H1 (cell line): ENCODE results near the gene TIE1. TPM values are rescaled to one million over a fixed set of nuclear protein-coding genes. Genes with fewer than 3 reads are reported as not detected.

Source experiments
- CTCF ChIA-PET: fragments of 300-600 bp; sonication (Branson Sonifier 250); formaldehyde crosslinking; loops from one replicate; lab custom pipeline; 2021; ENCODE audit not compliant: partially characterized antibody; lab: Charles Lee
- POLR2A ChIA-PET: fragments of 300-600 bp; sonication (Branson Sonifier 250); formaldehyde crosslinking; loops from one replicate; lab custom pipeline; 2021; ENCODE audit warnings: inconsistent platforms; ENCODE audit not compliant: partially characterized antibody; lab: Charles Lee
- DNase-seq, 2 experiments: peaks; one replicate each; pipeline versions ENCODE4 v3.0.0 to v3.0.0-alpha.2; 2010 to 2022; ENCODE audit warnings: low spot score in 2 of 2, low read depth in 1 of 2, mixed read lengths in 1 of 2
- FAIRE-seq: peaks from 2 replicates; lab custom pipeline; 2011; peaks lifted over from hg19 to GRCh38; lab: Jason Lieb, UNC
- H2AFZ ChIP-seq: 2 replicates; pipeline ENCODE4 v1.8.1; 2012; ENCODE audit warnings: low read length, inconsistent platforms
- H2AK5ac ChIP-seq: 2 replicates; pipeline ENCODE4 v1.6.1; 2013; ENCODE audit warnings: low read depth, low read length
- H2BK120ac ChIP-seq: replicated peaks from 2 replicates; pipeline ENCODE3; 2013; ENCODE audit warnings: low read depth, low read length, inconsistent platforms
- H2BK12ac ChIP-seq: 2 replicates; pipeline ENCODE4 v1.6.1; 2013; ENCODE audit warnings: low read depth, low read length
- H2BK15ac ChIP-seq: 2 replicates; pipeline ENCODE4 v1.6.1; 2013; ENCODE audit warnings: low read length
- H2BK20ac ChIP-seq: 2 replicates; pipeline ENCODE4 v1.6.1; 2013; ENCODE audit warnings: low read length
- H2BK5ac ChIP-seq: 2 replicates; pipeline ENCODE4 v1.6.1; 2013; ENCODE audit warnings: low read depth, low read length
- H3K14ac ChIP-seq: 2 replicates; pipeline ENCODE4 v1.6.1; 2013; ENCODE audit warnings: inconsistent platforms; ENCODE audit not compliant: insufficient read length
- H3K18ac ChIP-seq: 2 replicates; pipeline ENCODE4 v1.6.1; 2013; ENCODE audit warnings: low read length; ENCODE audit errors: extremely low read depth
- H3K23ac ChIP-seq: 2 replicates; pipeline ENCODE4 v1.6.1; 2013; ENCODE audit warnings: inconsistent platforms; ENCODE audit not compliant: insufficient read length
- H3K23me2 ChIP-seq: 2 replicates; pipeline ENCODE4 v1.6.1; 2013; ENCODE audit warnings: low read depth, low read length
- H3K27ac ChIP-seq: 2 replicates; pipeline ENCODE4 v1.6.1; 2011; ENCODE audit warnings: low read depth, low read length, inconsistent platforms
- H3K27me3 ChIP-seq, 4 experiments: replicated peaks in 1 of 4; 1 replicate in 1 of 4; 2 replicates in 3 of 4; pipeline versions ENCODE4 v1.6.1 to v1.8.1; 2011 to 2013; ENCODE audit warnings: low read length in 3 of 4, mild to moderate bottlenecking in 3 of 4, inconsistent platforms in 2 of 4, mixed read lengths in 2 of 4, moderate library complexity in 1 of 4; ENCODE audit not compliant: control insufficient read depth in 3 of 4, insufficient read depth in 3 of 4; ENCODE audit errors: extremely low read depth in 1 of 4
- H3K36me3 ChIP-seq, 4 experiments: 2 replicates each; pipeline versions ENCODE4 v1.6.1 to v1.8.1; 2011 to 2013; ENCODE audit warnings: mild to moderate bottlenecking in 4 of 4, low read length in 3 of 4, moderate library complexity in 2 of 4, control low read depth in 1 of 4, inconsistent platforms in 1 of 4; ENCODE audit not compliant: insufficient read depth in 4 of 4, control insufficient read depth in 2 of 4
- H3K4ac ChIP-seq: replicated peaks from 2 replicates; pipeline ENCODE3; 2013; ENCODE audit warnings: low read length, low read depth, mixed read lengths, inconsistent platforms; ENCODE audit not compliant: insufficient read length
- H3K4me1 ChIP-seq, 4 experiments: replicated peaks in 1 of 4; 1 replicate in 1 of 4; 2 replicates in 3 of 4; pipeline versions ENCODE4 v1.6.1 to v1.8.1; 2011 to 2013; ENCODE audit warnings: low read length in 3 of 4, inconsistent platforms in 2 of 4, mixed read lengths in 1 of 4; ENCODE audit not compliant: insufficient read depth in 4 of 4, control insufficient read depth in 3 of 4
- H3K4me2 ChIP-seq, 2 experiments: 2 replicates each; pipeline versions ENCODE4 v1.6.1 to v1.8.1; 2011 to 2013; ENCODE audit warnings: low read depth in 2 of 2, low read length in 2 of 2, control low read depth in 1 of 2, inconsistent platforms in 1 of 2, mild to moderate bottlenecking in 1 of 2; ENCODE audit not compliant: insufficient read depth in 1 of 2
- H3K4me3 ChIP-seq, 4 experiments: fragments of 200-600, 300-600 bp in 1 of 4; sonication (generic), shearing (Covaris generic), sonication (Bioruptor Twin) in 1 of 4; 2 replicates each; pipeline versions ENCODE4 v1.5.1 to v1.8.1; 2011 to 2016; ENCODE audit warnings: low read length in 4 of 4, low read depth in 3 of 4, control low read depth in 2 of 4, inconsistent platforms in 2 of 4, mild to moderate bottlenecking in 2 of 4, mixed read lengths in 1 of 4, moderate library complexity in 1 of 4; ENCODE audit not compliant: insufficient read depth in 2 of 4; ENCODE audit errors: extremely low read depth in 1 of 4
- H3K56ac ChIP-seq: replicated peaks from 2 replicates; pipeline ENCODE3; 2013; ENCODE audit warnings: low read depth, mild to moderate bottlenecking, mixed read lengths, low read length, inconsistent platforms; ENCODE audit not compliant: insufficient read length
- H3K79me1 ChIP-seq: 2 replicates; pipeline ENCODE4 v1.6.1; 2013; ENCODE audit warnings: low read depth, low read length, control low read depth
- H3K79me2 ChIP-seq, 2 experiments: 2 replicates each; pipeline versions ENCODE4 v1.6.1 to v1.8.1; 2012 to 2013; ENCODE audit warnings: low read length in 2 of 2, mild to moderate bottlenecking in 2 of 2, inconsistent platforms in 1 of 2; ENCODE audit not compliant: insufficient read depth in 2 of 2, control insufficient read depth in 1 of 2
- H3K9ac ChIP-seq, 4 experiments: replicated peaks in 1 of 4; 1 replicate in 1 of 4; 2 replicates in 3 of 4; pipeline versions ENCODE4 v1.6.1 to v1.8.1; 2011 to 2013; ENCODE audit warnings: low read depth in 3 of 4, low read length in 3 of 4, control low read depth in 2 of 4, mild to moderate bottlenecking in 2 of 4, moderate library complexity in 2 of 4, inconsistent platforms in 1 of 4; ENCODE audit errors: extremely low read depth in 1 of 4
- H3K9me3 ChIP-seq, 2 experiments: 2 replicates each; pipeline versions ENCODE4 v1.6.1 to v1.8.1; 2012 to 2013; ENCODE audit warnings: mild to moderate bottlenecking in 2 of 2, moderate library complexity in 2 of 2, control low read depth in 1 of 2, inconsistent platforms in 1 of 2, low read depth in 1 of 2, low read length in 1 of 2, mixed read lengths in 1 of 2; ENCODE audit not compliant: insufficient read depth in 2 of 2
- H4K20me1 ChIP-seq, 2 experiments: replicated peaks in 1 of 2; 2 replicates each; pipeline versions ENCODE3 to v1.8.1; 2011 to 2013; ENCODE audit warnings: inconsistent platforms in 2 of 2, low read length in 2 of 2, mild to moderate bottlenecking in 1 of 2; ENCODE audit not compliant: insufficient read depth in 2 of 2, control insufficient read depth in 1 of 2
- H4K5ac ChIP-seq: 2 replicates; pipeline ENCODE4 v1.6.1; 2013; ENCODE audit warnings: low read length, low read depth, mixed read lengths, inconsistent platforms; ENCODE audit not compliant: insufficient read length
- H4K8ac ChIP-seq: 2 replicates; pipeline ENCODE4 v1.8.0; 2013; ENCODE audit warnings: mild to moderate bottlenecking, moderate library complexity, low read length, inconsistent platforms; ENCODE audit not compliant: insufficient read depth; ENCODE audit errors: extremely low read depth
- H4K91ac ChIP-seq: replicated peaks from 2 replicates; pipeline ENCODE3; 2013; ENCODE audit warnings: low read length, mixed read lengths, inconsistent platforms; ENCODE audit not compliant: insufficient read length
- KDM4A ChIP-seq: IDR thresholded peaks from one replicate; pipeline ENCODE4 v1.7.1; 2012; ENCODE audit warnings: low read depth, mild to moderate bottlenecking, moderate library complexity, low read length, inconsistent platforms; ENCODE audit not compliant: severe bottlenecking
- WGBS, 2 experiments: shearing (Covaris generic) in 1 of 2; methylation state at CpG; one replicate each; pipeline versions ENCODE4 v1.1.6 to v1.1.7; 2013 to 2015; ENCODE audit warnings: low lambda C conversion rate in 2 of 2, mixed read lengths in 2 of 2, inconsistent platforms in 1 of 2, low coverage in 1 of 2, missing lambda C conversion rate in 1 of 2; ENCODE audit not compliant: insufficient replicate concordance in 2 of 2, insufficient coverage in 1 of 2, insufficient read length in 1 of 2; ENCODE audit errors: extremely low coverage in 1 of 2, missing lambda C conversion rate in 1 of 2; 5-methylcytosine and 5-hydroxymethylcytosine counted together
- polyA plus RNA-seq, 7 experiments: library from polyadenylated mRNA; depleted of rRNA in 3 of 7; stranded (reverse) in 5 of 7; unstranded in 2 of 7; fragments of >200 nt in 5 of 7; fragments of 200-250 nt in 2 of 7; gene quantifications; 1 replicate in 5 of 7; 2 replicates in 1 of 7; 4 replicates in 1 of 7; pipeline versions ENCODE4 v1.2.1 to v1.2.3, GENCODE V29; 2011 to 2013; ENCODE audit warnings: missing spikeins in 2 of 7, mixed read lengths in 2 of 7
- total RNA-seq: library from RNA; stranded (reverse); fragmentation: NEBNext Ultra II Directional; extraction: Animal tissue kit (Norgen Biotek cat#: 25700); gene quantifications from 2 replicates; pipeline ENCODE4 v1.2.1, GENCODE V29; 2021

The TIE1 gene
- total and polyA plus RNA-seq, 2 of the 8 experiments (the other 6 are each of a cell fraction or from before 2014, with no cell fraction given) = 0.74 to 2.2 TPM

DNA sequence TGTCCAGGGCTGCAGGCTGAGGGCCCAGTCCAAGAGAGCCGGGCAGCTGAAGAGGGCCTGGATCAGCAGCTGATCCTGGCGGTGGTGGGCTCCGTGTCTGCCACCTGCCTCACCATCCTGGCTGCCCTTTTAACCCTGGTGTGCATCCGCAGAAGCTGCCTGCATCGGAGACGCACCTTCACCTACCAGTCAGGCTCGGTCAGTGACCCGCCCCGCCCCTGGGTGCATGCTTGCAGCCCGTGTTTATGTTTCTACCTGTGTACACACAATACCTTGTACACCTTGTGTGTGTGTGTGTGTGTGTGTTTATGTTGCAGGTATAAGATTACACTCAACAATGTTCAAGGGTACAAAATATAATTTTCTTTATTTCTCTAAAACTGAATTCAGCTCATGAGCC is 13.0 kb downstream of the TIE1 start:
- Histone ChIP-seq H2BK20ac (no peak overlapping the region), H3K23ac (no peak overlapping the region), H2BK120ac (no peak overlapping the region), H3K9me3 (no peaks in the 10 kb centered on the region), H3K27me3 (no peaks in the 10 kb centered on the region; a peak in 1 of 7 replicates), H2AK5ac (no peak overlapping the region), H4K20me1 (no peaks in the 10 kb centered on the region), H3K9ac (no peak overlapping the region), H3K27ac (no peak overlapping the region), H3K79me2 (no peaks in the 10 kb centered on the region), H3K79me1 (no peaks in the 10 kb centered on the region), H4K91ac (no peak overlapping the region), H3K4ac (no peak overlapping the region), H2AFZ (no peak overlapping the region), H3K14ac (no peak overlapping the region), H3K36me3 (no peaks in the 10 kb centered on the region), H2BK15ac (no peak overlapping the region), H3K4me1 (peaks cover 0 to 5% (median 0%) of the 10 kb centered on the region in 4 experiments; a peak in 1 of 7 replicates), H4K8ac (no peak overlapping the region), H3K23me2 (no peaks in the 10 kb centered on the region), H4K5ac (no peak overlapping the region), H3K56ac (no peak overlapping the region), H3K18ac (no peak overlapping the region), H3K4me3 (no peak overlapping the region), H3K4me2 (no peak overlapping the region), H2BK12ac (no peak overlapping the region), H2BK5ac (no peak overlapping the region)
- DNase-seq (no peak), FAIRE-seq (no peak)
- no peak for TF ChIP-seq KDM4A
- POLR2A ChIA-PET = interaction anchor here (0.8 to 1.1 kb wide), 2 partner anchors 44 to 45 kb away, joined by 3 to 4 read pairs; partner anchors contain the start of gene CDC20
- CTCF ChIA-PET = interaction anchor here (0.7 to 0.9 kb wide), 3 partner anchors 9 to 77 kb away, joined by 3 read pairs; no protein-coding TSS in a partner anchor
- 91% methylated on average over 8 of the region's 10 CpGs; no CpG with 5 or more reads in 1 of the 2 experiments for WGBS, 2 experiments
